ENCODE data around the gene DPEP1. TPM values are rescaled to one million over a fixed set of nuclear protein-coding genes. Genes with fewer than 3 reads are reported as not detected.

The DPEP1 gene
- total and polyA plus RNA-seq, 2 experiments from 2014 or later, result 1.7 to 2.3 TPM

- no peaks in the 10 kb centered on the region for H3K27me3 ChIP-seq (ENCODE audit: insufficient read depth)
- no peak overlapping the region for H3K4me2 ChIP-seq
- Mint-ChIP-seq H3K27me3 (ENCODE audit: insufficient read depth, low read depth, poor library complexity) (peaks cover 7% of the 10 kb centered on the region), H3K4me3 (no peak overlapping the region), H3K36me3 (ENCODE audit: low read depth) (peaks cover 22% of the 10 kb centered on the region), H3K9me3 (no peaks in the 10 kb centered on the region), H3K4me1 (peaks cover 7% of the 10 kb centered on the region), H3K27ac (no peak overlapping the region)
- H3F3A ChIP-seq (replicated peaks; ENCODE audit: low read depth), result no peaks in the 10 kb centered on the region
- TF ChIP-seq ZNF331 (CRISPR knock-in tag; IDR thresholded peaks at IDR 0.05; ENCODE audit: low read depth) (no peak), NANOG (IDR thresholded peaks at IDR 0.05; ENCODE audit: borderline replicate concordance) (no peak), JUNB (IDR thresholded peaks at IDR 0.05; ENCODE audit: unreplicated experiment) (no peak), EZH2 (IDR thresholded peaks at IDR 0.05; ENCODE audit: low read depth, unreplicated experiment) (no peak), ZNF114 (CRISPR knock-in tag; IDR thresholded peaks at IDR 0.05) (no peak), ZNF462 (CRISPR knock-in tag; IDR thresholded peaks at IDR 0.05) (no peak), ETS1 (IDR thresholded peaks at IDR 0.05) (no peak), EZH2phosphoT487 (IDR thresholded peaks at IDR 0.05; ENCODE audit: unreplicated experiment) (no peak), STAT1 (IDR thresholded peaks at IDR 0.05; ENCODE audit: unreplicated experiment) (no peak), POLR2AphosphoS5 (IDR thresholded peaks at IDR 0.05; ENCODE audit: low read depth) (no peak), CREB1 (CRISPR knock-in tag; IDR thresholded peaks at IDR 0.05; ENCODE audit: low read depth) (no peak)
- TF ChIP-seq, protein P1, sequence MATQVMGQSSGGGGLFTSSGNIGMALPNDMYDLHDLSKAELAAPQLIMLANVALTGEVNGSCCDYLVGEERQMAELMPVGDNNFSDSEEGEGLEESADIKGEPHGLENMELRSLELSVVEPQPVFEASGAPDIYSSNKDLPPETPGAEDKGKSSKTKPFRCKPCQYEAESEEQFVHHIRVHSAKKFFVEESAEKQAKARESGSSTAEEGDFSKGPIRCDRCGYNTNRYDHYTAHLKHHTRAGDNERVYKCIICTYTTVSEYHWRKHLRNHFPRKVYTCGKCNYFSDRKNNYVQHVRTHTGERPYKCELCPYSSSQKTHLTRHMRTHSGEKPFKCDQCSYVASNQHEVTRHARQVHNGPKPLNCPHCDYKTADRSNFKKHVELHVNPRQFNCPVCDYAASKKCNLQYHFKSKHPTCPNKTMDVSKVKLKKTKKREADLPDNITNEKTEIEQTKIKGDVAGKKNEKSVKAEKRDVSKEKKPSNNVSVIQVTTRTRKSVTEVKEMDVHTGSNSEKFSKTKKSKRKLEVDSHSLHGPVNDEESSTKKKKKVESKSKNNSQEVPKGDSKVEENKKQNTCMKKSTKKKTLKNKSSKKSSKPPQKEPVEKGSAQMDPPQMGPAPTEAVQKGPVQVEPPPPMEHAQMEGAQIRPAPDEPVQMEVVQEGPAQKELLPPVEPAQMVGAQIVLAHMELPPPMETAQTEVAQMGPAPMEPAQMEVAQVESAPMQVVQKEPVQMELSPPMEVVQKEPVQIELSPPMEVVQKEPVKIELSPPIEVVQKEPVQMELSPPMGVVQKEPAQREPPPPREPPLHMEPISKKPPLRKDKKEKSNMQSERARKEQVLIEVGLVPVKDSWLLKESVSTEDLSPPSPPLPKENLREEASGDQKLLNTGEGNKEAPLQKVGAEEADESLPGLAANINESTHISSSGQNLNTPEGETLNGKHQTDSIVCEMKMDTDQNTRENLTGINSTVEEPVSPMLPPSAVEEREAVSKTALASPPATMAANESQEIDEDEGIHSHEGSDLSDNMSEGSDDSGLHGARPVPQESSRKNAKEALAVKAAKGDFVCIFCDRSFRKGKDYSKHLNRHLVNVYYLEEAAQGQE (IDR thresholded peaks at IDR 0.05; ENCODE audit: unreplicated experiment), result no peak
- TF ChIP-seq, protein P2, sequence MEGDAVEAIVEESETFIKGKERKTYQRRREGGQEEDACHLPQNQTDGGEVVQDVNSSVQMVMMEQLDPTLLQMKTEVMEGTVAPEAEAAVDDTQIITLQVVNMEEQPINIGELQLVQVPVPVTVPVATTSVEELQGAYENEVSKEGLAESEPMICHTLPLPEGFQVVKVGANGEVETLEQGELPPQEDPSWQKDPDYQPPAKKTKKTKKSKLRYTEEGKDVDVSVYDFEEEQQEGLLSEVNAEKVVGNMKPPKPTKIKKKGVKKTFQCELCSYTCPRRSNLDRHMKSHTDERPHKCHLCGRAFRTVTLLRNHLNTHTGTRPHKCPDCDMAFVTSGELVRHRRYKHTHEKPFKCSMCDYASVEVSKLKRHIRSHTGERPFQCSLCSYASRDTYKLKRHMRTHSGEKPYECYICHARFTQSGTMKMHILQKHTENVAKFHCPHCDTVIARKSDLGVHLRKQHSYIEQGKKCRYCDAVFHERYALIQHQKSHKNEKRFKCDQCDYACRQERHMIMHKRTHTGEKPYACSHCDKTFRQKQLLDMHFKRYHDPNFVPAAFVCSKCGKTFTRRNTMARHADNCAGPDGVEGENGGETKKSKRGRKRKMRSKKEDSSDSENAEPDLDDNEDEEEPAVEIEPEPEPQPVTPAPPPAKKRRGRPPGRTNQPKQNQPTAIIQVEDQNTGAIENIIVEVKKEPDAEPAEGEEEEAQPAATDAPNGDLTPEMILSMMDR (conservative IDR thresholded peaks at IDR 0.05; ENCODE audit: low read depth in 2 of 2), result no peak
- no peak for ATAC-seq
- H2AFZ ChIP-seq, result no peak overlapping the region
- DNase-seq (ENCODE audit: low spot score), result no peak
- H3K27ac ChIP-seq (ENCODE audit: low read depth), result no peak overlapping the region
- H3K36me3 ChIP-seq (ENCODE audit: insufficient read depth), result no peaks in the 10 kb centered on the region
- peaks cover 5% of the 10 kb centered on the region; the same call in 1 of the 2 replicates for H3K4me1 ChIP-seq (ENCODE audit: insufficient read depth)
- no peaks in the 10 kb centered on the region for H3K9me2 ChIP-seq (ENCODE audit: insufficient read depth)
- H3K79me2 ChIP-seq (replicated peaks; ENCODE audit: insufficient read depth), result peaks cover 40% of the 10 kb centered on the region
- peaks cover 4% of the 10 kb centered on the region; the same call in 1 of the 2 replicates for H4K20me1 ChIP-seq (replicated peaks; ENCODE audit: insufficient read depth)
- no peak overlapping the region for H3K4me3 ChIP-seq
Observed at GRCh38 chr16:89653656-89654295, 40.3 kb downstream of the DPEP1 start.

Measured in GM23338 (cell line).